CD14-positive monocyte (primary cell): Measurements from ENCODE around the gene CDKN2AIP. TPM values are rescaled to one million over a fixed set of nuclear protein-coding genes. Genes with fewer than 3 reads are reported as not detected.

Experiments
- DNase-seq, 3 donors: peaks; one replicate each; pipeline ENCODE4 v3.0.0-alpha.2; 2011 to 2022
- H2AFZ ChIP-seq: 2 replicates; pipeline ENCODE4 v1.6.0; 2012; ENCODE audit warnings: mild to moderate bottlenecking, low read depth, low read length, inconsistent platforms; ENCODE audit not compliant: insufficient read depth, poor library complexity, severe bottlenecking
- H3K27ac ChIP-seq, 2 donors: 1 replicate in 1 of 2; 2 replicates in 1 of 2; pipeline ENCODE4 v1.5.1; 2012 to 2013; ENCODE audit warnings: low read length in 2 of 2, control low read depth in 1 of 2, inconsistent platforms in 1 of 2, low read depth in 1 of 2, mild to moderate bottlenecking in 1 of 2
- H3K27me3 ChIP-seq, 2 donors: one replicate each; pipeline versions ENCODE4 v1.6.0 to v1.6.1; 2011 to 2013; ENCODE audit warnings: low read length in 2 of 2; ENCODE audit not compliant: control insufficient read depth in 2 of 2, insufficient read depth in 2 of 2
- H3K36me3 ChIP-seq, 2 donors: replicated peaks in 1 of 2; 1 replicate in 1 of 2; 2 replicates in 1 of 2; pipeline versions ENCODE4 v1.5.1 to v1.6.1; 2012 to 2013; ENCODE audit warnings: low read length in 2 of 2, control low read depth in 1 of 2, inconsistent platforms in 1 of 2, mild to moderate bottlenecking in 1 of 2; ENCODE audit not compliant: insufficient read depth in 2 of 2, control insufficient read depth in 1 of 2
- H3K4me1 ChIP-seq, 2 donors: 1 replicate in 1 of 2; 2 replicates in 1 of 2; pipeline versions ENCODE4 v1.5.1 to v1.6.1; 2012 to 2013; ENCODE audit warnings: low read length in 2 of 2, control low read depth in 1 of 2, inconsistent platforms in 1 of 2, mild to moderate bottlenecking in 1 of 2, moderate library complexity in 1 of 2; ENCODE audit not compliant: insufficient read depth in 2 of 2, control insufficient read depth in 1 of 2
- H3K4me2 ChIP-seq: replicated peaks from 2 replicates; pipeline ENCODE3; 2012; ENCODE audit warnings: low read length, moderate library complexity, mild to moderate bottlenecking; ENCODE audit not compliant: poor library complexity, severe bottlenecking; ENCODE audit errors: extremely low read depth
- H3K4me3 ChIP-seq, 3 experiments: fragments of 200-600 bp in 1 of 3; sonication (generic) in 1 of 3; replicated peaks in 1 of 3; 1 replicate in 2 of 3; 2 replicates in 1 of 3; pipeline ENCODE4 v1.5.1; 2011 to 2013; ENCODE audit warnings: low read length in 3 of 3, mild to moderate bottlenecking in 3 of 3, control low read depth in 2 of 3, low read depth in 2 of 3, inconsistent platforms in 1 of 3, moderate library complexity in 1 of 3
- H3K79me2 ChIP-seq: 2 replicates; pipeline ENCODE4 v1.6.0; 2012; ENCODE audit warnings: mild to moderate bottlenecking, control low read depth, inconsistent platforms, low read length, moderate library complexity; ENCODE audit not compliant: insufficient read depth
- H3K9ac ChIP-seq: 2 replicates; pipeline ENCODE4 v1.6.0; 2017; ENCODE audit warnings: low read length, mild to moderate bottlenecking; ENCODE audit not compliant: insufficient read depth, poor library complexity, severe bottlenecking
- H3K9me3 ChIP-seq, 2 donors: replicated peaks in 1 of 2; 1 replicate in 1 of 2; 2 replicates in 1 of 2; pipeline versions ENCODE4 v1.5.1 to v1.6.1; 2012 to 2013; ENCODE audit warnings: low read length in 2 of 2, control low read depth in 1 of 2; ENCODE audit not compliant: control insufficient read depth in 1 of 2, insufficient read depth in 1 of 2
- H4K20me1 ChIP-seq: 2 replicates; pipeline ENCODE4 v1.6.0; 2012; ENCODE audit warnings: mild to moderate bottlenecking, low read length, control low read depth, moderate library complexity; ENCODE audit not compliant: insufficient read depth
- H3K27ac Mint-ChIP-seq, 7 donors: one replicate each; pipeline ENCODE4 v1.8.0; 2020; ENCODE audit warnings: mild to moderate bottlenecking in 7 of 7, mixed read lengths in 7 of 7, moderate library complexity in 6 of 7, inconsistent platforms in 2 of 7
- H3K27me3 Mint-ChIP-seq, 3 donors: one replicate each; pipeline ENCODE4 v1.8.0; 2021 to 2022; ENCODE audit warnings: low read depth in 3 of 3, mild to moderate bottlenecking in 3 of 3, mixed read lengths in 3 of 3, moderate library complexity in 3 of 3, inconsistent platforms in 1 of 3
- H3K36me3 Mint-ChIP-seq, 2 donors: one replicate each; pipeline ENCODE4 v1.8.0; 2020; ENCODE audit warnings: mixed read lengths in 2 of 2, inconsistent platforms in 1 of 2, mild to moderate bottlenecking in 1 of 2
- H3K4me1 Mint-ChIP-seq: one replicate; pipeline ENCODE4 v1.8.0; 2020; ENCODE audit warnings: mild to moderate bottlenecking, mixed read lengths
- H3K4me3 Mint-ChIP-seq, 2 donors: one replicate each; pipeline ENCODE4 v1.8.0; 2020; ENCODE audit warnings: mild to moderate bottlenecking in 2 of 2, mixed read lengths in 2 of 2, moderate library complexity in 1 of 2
- H3K9me3 Mint-ChIP-seq, 7 donors: one replicate each; pipeline ENCODE4 v1.8.0; 2020 to 2022; ENCODE audit warnings: mixed read lengths in 7 of 7, mild to moderate bottlenecking in 6 of 7, moderate library complexity in 6 of 7, inconsistent platforms in 2 of 7
- CTCF ChIP-seq: fragments of 200-600 bp; IDR thresholded peaks from one replicate; pipeline ENCODE4 v1.8.0; 2022; ENCODE audit warnings: antibody characterized with exemption, mild to moderate bottlenecking
- WGBS: methylation state at CpG from one replicate; pipeline ENCODE4 v1.1.5; 2013; ENCODE audit warnings: missing lambda C conversion rate; ENCODE audit not compliant: insufficient coverage; 5-methylcytosine and 5-hydroxymethylcytosine counted together
- intact Hi-C, 2 donors: fragments of 100-400 bp; cut with micrococcal nuclease; formaldehyde crosslinking; loops; one replicate each; pipeline versions ENCODE4 v1.15.0 to v1.15.1; 2023
- polyA plus RNA-seq, 3 donors: library from polyadenylated mRNA; depleted of rRNA in 1 of 3; unstranded in 2 of 3; stranded (reverse) in 1 of 3; fragments of 300-500 nt in 2 of 3; fragments of >200 nt in 1 of 3; fragmentation: Illumina TruSeq in 2 of 3; gene quantifications; 1 replicate in 2 of 3; 2 replicates in 1 of 3; pipeline ENCODE4 v1.2.3, GENCODE V29; 2012 to 2021

CDKN2AIP gene
- polyA plus RNA-seq, 3 donors: 3.1 to 4.4 (median 3.7) TPM

- H4K20me1 ChIP-seq: peaks cover 50% of the 10 kb centered on the region
- H3K79me2 ChIP-seq: peaks cover 41% of the 10 kb centered on the region
- 86% methylated on average over 1 of the region's 1 CpG for WGBS
- no peaks in the 10 kb centered on the region for H3K9me3 ChIP-seq
- no peak overlapping the region for H3K27ac Mint-ChIP-seq
- H3K4me1 Mint-ChIP-seq: peaks cover 31% of the 10 kb centered on the region
- H3K27me3 Mint-ChIP-seq: no peaks in the 10 kb centered on the region
- TF ChIP-seq CTCF: no peak
- H3K4me3 ChIP-seq: no peak overlapping the region
- peaks cover 48 to 74% of the 10 kb centered on the region in 2 donors for H3K36me3 ChIP-seq
- H2AFZ ChIP-seq: no peak overlapping the region
- H3K9me3 Mint-ChIP-seq: no peaks in the 10 kb centered on the region
- peaks cover 25 to 26% of the 10 kb centered on the region in 2 donors for H3K4me1 ChIP-seq
- H3K9ac ChIP-seq: no peak overlapping the region
- peaks cover 45 to 48% of the 10 kb centered on the region in 2 donors for H3K36me3 Mint-ChIP-seq
- DNase-seq: no peak
- intact Hi-C loops: no loop called here
- H3K4me2 ChIP-seq: no peak overlapping the region
- no peak overlapping the region for H3K4me3 Mint-ChIP-seq
- H3K27me3 ChIP-seq: no peaks in the 10 kb centered on the region
- H3K27ac ChIP-seq: no peak overlapping the region
Observed at GRCh38 chr4:183450108-183450507, 5.7 kb downstream of the CDKN2AIP start.

- DNase-seq: no peak
- H2AFZ ChIP-seq: no peak overlapping the region
- WGBS: 4% methylated on average over 5 of the region's 7 CpGs
- H3K9ac ChIP-seq: no peak overlapping the region
- H3K79me2 ChIP-seq: no peaks in the 10 kb centered on the region
- H3K9me3 Mint-ChIP-seq: peaks cover 0 to 4% (median 1%) of the 10 kb centered on the region in 7 donors
- peaks cover 12 to 27% of the 10 kb centered on the region in 2 donors for H3K36me3 ChIP-seq
- no peak overlapping the region for H3K4me3 Mint-ChIP-seq
- no peak overlapping the region for H3K27ac Mint-ChIP-seq
- intact Hi-C loops: no loop called here
- no peaks in the 10 kb centered on the region for H3K27me3 Mint-ChIP-seq
- no peak overlapping the region for H3K4me3 ChIP-seq
- peaks cover 5 to 8% of the 10 kb centered on the region in 2 donors for H3K4me1 ChIP-seq
- no peaks in the 10 kb centered on the region for H3K9me3 ChIP-seq
- H3K4me2 ChIP-seq: no peak overlapping the region
- H3K4me1 Mint-ChIP-seq: peaks cover 18% of the 10 kb centered on the region
- H3K27ac ChIP-seq: no peak overlapping the region
- no peak for TF ChIP-seq CTCF
- H4K20me1 ChIP-seq: no peaks in the 10 kb centered on the region
- peaks cover 8 to 10% of the 10 kb centered on the region in 2 donors for H3K36me3 Mint-ChIP-seq
- H3K27me3 ChIP-seq: no peaks in the 10 kb centered on the region
Observed at GRCh38 chr4:183455431-183456195, 11.2 kb downstream of the CDKN2AIP start.
